HepG2 (cell line): ENCODE measurements around the gene C1R. TPM values are rescaled to one million over a fixed set of nuclear protein-coding genes. Genes with fewer than 3 reads are reported as not detected.

ENCODE experiments used
- ATAC-seq: fragments of 200-7000 bp; cut with Tn5 transposase; 3 replicates; pipeline ENCODE4 v1.9.1; 2020; ENCODE audit warnings: mild to moderate bottlenecking, moderate library complexity
- BruUV-seq: library from RNA; stranded (reverse); fragments of 400-500 nt; replicated peaks from 2 replicates; lab custom pipeline; 2021; lab: Mats Ljungman, UMichigan
- CTCF ChIA-PET: fragments of 300-600 bp; formaldehyde crosslinking; extraction: SDS; loops from one replicate; lab custom pipeline; 2021; ENCODE audit warnings: low total read pairs, inconsistent platforms, low intra/inter-chr PET ratio; lab: Yijun Ruan, JAX
- POLR2A ChIA-PET: fragments of 350-600 bp; sonication (Branson Sonifier 250); formaldehyde crosslinking; loops from one replicate; lab custom pipeline; 2020; ENCODE audit warnings: antibody characterized with exemption, inconsistent platforms; lab: Yijun Ruan, JAX
- DNase-seq: peaks from one replicate; pipeline ENCODE4 v3.0.0-alpha.2; 2015; ENCODE audit warnings: low spot score
- FAIRE-seq: peaks from 3 replicates; lab custom pipeline; 2011; peaks lifted over from hg19 to GRCh38; lab: Jason Lieb, UNC
- H2AFZ ChIP-seq: one replicate; pipeline ENCODE4 v1.6.1; 2011; ENCODE audit warnings: low read length, inconsistent platforms
- H3K27ac ChIP-seq: fragments of 300-600 bp; 3 replicates; pipeline ENCODE4 v1.8.0; 2011; ENCODE audit warnings: mixed run types, mild to moderate bottlenecking, mixed read lengths, low read length, inconsistent platforms; ENCODE audit not compliant: insufficient read depth; ENCODE audit errors: extremely low read length
- H3K27me3 ChIP-seq, 2 experiments: fragments of 200-600 bp in 1 of 2; 2 replicates in 1 of 2; 3 replicates in 1 of 2; pipeline versions ENCODE4 v1.6.0 to v1.8.0; 2011; ENCODE audit warnings: low read length in 2 of 2, mild to moderate bottlenecking in 2 of 2, moderate library complexity in 2 of 2, inconsistent platforms in 1 of 2; ENCODE audit not compliant: insufficient read depth in 2 of 2, control insufficient read depth in 1 of 2
- H3K36me3 ChIP-seq, 2 experiments: fragments of 200-600 bp in 1 of 2; replicated peaks in 1 of 2; 2 replicates in 1 of 2; 3 replicates in 1 of 2; pipeline versions ENCODE4 v1.5.1 to v1.8.0; 2011; ENCODE audit warnings: low read length in 2 of 2, inconsistent platforms in 1 of 2; ENCODE audit not compliant: insufficient read depth in 2 of 2, control insufficient read depth in 1 of 2
- H3K4me1 ChIP-seq: 2 replicates; pipeline ENCODE4 v1.5.1; 2012; ENCODE audit warnings: low read length, inconsistent platforms; ENCODE audit not compliant: insufficient read depth
- H3K4me2 ChIP-seq: 2 replicates; pipeline ENCODE4 v1.6.0; 2011; ENCODE audit warnings: low read depth, low read length, inconsistent platforms
- H3K4me3 ChIP-seq, 3 experiments: fragments of 200-600 bp in 1 of 3; sonication (generic), shearing (Covaris generic) in 1 of 3; replicated peaks in 1 of 3; 2 replicates each; pipeline ENCODE4 v1.5.1; 2011 to 2016; ENCODE audit warnings: low read length in 3 of 3, inconsistent platforms in 2 of 3, low read depth in 2 of 3, mild to moderate bottlenecking in 2 of 3, control low read depth in 1 of 3, mixed read lengths in 1 of 3; ENCODE audit not compliant: insufficient read depth in 1 of 3
- H3K79me2 ChIP-seq: one replicate; pipeline ENCODE4 v1.6.1; 2011; ENCODE audit warnings: low read length, inconsistent platforms; ENCODE audit not compliant: insufficient read depth
- H3K9ac ChIP-seq: 2 replicates; pipeline ENCODE4 v1.6.0; 2011; ENCODE audit warnings: mild to moderate bottlenecking, low read depth, low read length, inconsistent platforms; ENCODE audit not compliant: insufficient read depth
- H3K9me3 ChIP-seq: 2 replicates; pipeline ENCODE4 v1.5.1; 2012; ENCODE audit warnings: mild to moderate bottlenecking, low read length
- H4K20me1 ChIP-seq: 2 replicates; pipeline ENCODE4 v1.6.0; 2011; ENCODE audit warnings: inconsistent platforms, mild to moderate bottlenecking, low read length, moderate library complexity; ENCODE audit not compliant: insufficient read depth
- ARNTL ChIP-seq: sonication (generic); formaldehyde crosslinking; IDR thresholded peaks from 2 replicates; pipeline ENCODE4 v1.4.0; 2020; ENCODE audit warnings: mild to moderate bottlenecking, missing genetic modification reagents
- RFX1 ChIP-seq: fragments of 450-650 bp; IDR thresholded peaks from 2 replicates; pipeline ENCODE4 v1.6.1; 2017
- ZMAT3 ChIP-seq: sonication (generic); formaldehyde crosslinking; conservative IDR thresholded peaks from 2 replicates; pipeline ENCODE4 v1.7.0; 2021; ENCODE audit warnings: missing genetic modification reagents
- ZNF563 ChIP-seq: sonication (generic); formaldehyde crosslinking; IDR thresholded peaks from 2 replicates; pipeline ENCODE4 v1.8.0; 2022; ENCODE audit warnings: mild to moderate bottlenecking, moderate library complexity, missing genetic modification reagents
- ZNF569 ChIP-seq: sonication (generic); formaldehyde crosslinking; IDR thresholded peaks from 2 replicates; pipeline ENCODE4 v1.5.0; 2020; ENCODE audit warnings: mild to moderate bottlenecking, missing genetic modification reagents, moderate library complexity, borderline replicate concordance
- ZNF572 ChIP-seq: sonication (generic); formaldehyde crosslinking; IDR thresholded peaks from 2 replicates; pipeline ENCODE4 v1.5.1; 2020; ENCODE audit warnings: mild to moderate bottlenecking, missing genetic modification reagents
- ZNF703 ChIP-seq: sonication (generic); formaldehyde crosslinking; IDR thresholded peaks from 2 replicates; pipeline ENCODE4 v1.5.1; 2020; ENCODE audit warnings: missing genetic modification reagents, mild to moderate bottlenecking, moderate library complexity, borderline replicate concordance
- ZNF83 ChIP-seq: sonication (generic); formaldehyde crosslinking; IDR thresholded peaks from 2 replicates; pipeline ENCODE4 v1.4.0; 2020; ENCODE audit warnings: missing genetic modification reagents, mild to moderate bottlenecking, borderline replicate concordance
- WGBS: methylation state at CpG from one replicate; pipeline ENCODE4 v1.1.6; 2017; ENCODE audit warnings: low lambda C conversion rate; 5-methylcytosine and 5-hydroxymethylcytosine counted together
- in situ Hi-C: cut with HindIII; loops from 2 replicates; pipeline ENCODE4 v1.10.0; 2017; ENCODE audit warnings: low pct_unique_long_range_greater_than_20kb; ENCODE audit not compliant: extremely low pct_ligation_motif_present
- intact Hi-C: fragments of 100-400 bp; cut with micrococcal nuclease; formaldehyde crosslinking; loops from one replicate; pipeline ENCODE4 v1.10.0; 2022; ENCODE audit not compliant: unreplicated experiment
- polyA plus RNA-seq, 8 experiments: library from polyadenylated mRNA; depleted of rRNA in 3 of 8; stranded (reverse) in 7 of 8; unstranded in 1 of 8; fragments of >200 nt; fragmentation: Illumina TruSeq in 4 of 8; extraction: Trizol in 4 of 8; gene quantifications; 2 replicates each; pipeline versions ENCODE4 v1.2.1 to v1.2.3, GENCODE V29; 2011 to 2016; ENCODE audit warnings: low read depth in 4 of 8, missing spikeins in 1 of 8, mixed read lengths in 1 of 8; ENCODE audit not compliant: insufficient read depth in 1 of 8
- total RNA-seq, 5 experiments: library from RNA; depleted of rRNA; stranded (reverse); fragments of >200 nt; fragmentation: Illumina TruSeq; extraction: Trizol; gene quantifications; 2 replicates each; pipeline ENCODE4 v1.2.3, GENCODE V29; 2016; ENCODE audit warnings: low read depth in 1 of 5
- TF ChIP-seq, protein P1 (sequence below): sonication (generic); formaldehyde crosslinking; IDR thresholded peaks from 2 replicates; pipeline ENCODE4 v1.8.0; 2022; ENCODE audit warnings: missing genetic modification reagents, mild to moderate bottlenecking, borderline replicate concordance
- TF ChIP-seq, protein P2 (sequence below): IDR thresholded peaks from 2 replicates; pipeline ENCODE4 v1.6.1; 2016; ENCODE audit warnings: low read depth, borderline replicate concordance

The C1R gene
- total and polyA plus RNA-seq, 2 of the 13 experiments (the other 11 are each of a cell fraction or from before 2014, with no cell fraction given), result 3.5 to 6.5 TPM

DNA sequence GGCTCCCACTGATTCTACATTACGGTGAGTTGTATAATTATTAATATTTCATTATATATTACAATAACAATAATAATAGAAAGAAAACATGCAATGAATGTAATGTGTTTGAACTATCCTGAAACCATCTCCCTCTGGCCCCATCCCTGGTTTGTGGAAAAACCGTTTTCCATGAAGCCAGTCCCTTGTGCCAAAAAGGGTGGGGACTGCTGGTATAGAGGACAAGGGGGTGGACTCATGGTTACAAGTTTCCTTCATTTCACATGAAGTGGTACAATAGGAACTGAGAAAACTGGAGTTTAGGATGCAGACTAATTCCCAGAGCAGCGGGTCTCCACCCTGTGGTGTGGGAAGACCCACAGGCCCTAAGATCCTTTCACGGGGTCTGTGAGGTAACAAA lies 19.8 kb upstream of the C1R start:
- intact Hi-C loops, result loop anchor here (5.0 kb wide), 1 partner anchor 185 kb away; the partner anchor contains the start of gene ATN1
- POLR2A ChIA-PET, result interaction anchor here (1.4 to 2.4 kb wide), 4 partner anchors 11 to 168 kb away, joined by 4 to 12 read pairs (median 8); partner anchors contain the start of genes C12orf57, C1S and RNU7-1

More for the DNA sequence above, 19.8 kb upstream of the C1R start:
- CTCF ChIA-PET, result interaction anchor here (1.9 kb wide), 1 partner anchor 51 kb away, joined by 12 read pairs; the partner anchor contains the start of gene C1S
- H3K4me3 ChIP-seq, result no peak overlapping the region
- DNase-seq (no peak), FAIRE-seq (no peak), ATAC-seq (no peak)
- no peak overlapping the region for H3K27ac ChIP-seq
- no peaks in the 10 kb centered on the region for H4K20me1 ChIP-seq
- H3K79me2 ChIP-seq, result peaks cover 11% of the 10 kb centered on the region
- H3K9me3 ChIP-seq, result no peaks in the 10 kb centered on the region
- WGBS, result 99% methylated on average over 4 of the region's 4 CpGs
- peaks cover 3 to 5% of the 10 kb centered on the region in 2 experiments; a peak in 4 of 5 replicates for H3K36me3 ChIP-seq
- in situ Hi-C loops, result loop anchor here (10.0 kb wide), 2 partner anchors 47 to 167 kb away; partner anchors contain the start of genes C12orf57, C1S and RNU7-1
- H3K4me2 ChIP-seq, result no peak overlapping the region
- H3K9ac ChIP-seq, result no peak overlapping the region
- peaks cover 24% of the 10 kb centered on the region for H3K4me1 ChIP-seq
- no peaks in the 10 kb centered on the region; a peak in 1 of 5 replicates for H3K27me3 ChIP-seq
- no TSS peak for BruUV-seq
- H2AFZ ChIP-seq, result no peak overlapping the region
- TF ChIP-seq, protein P1, sequence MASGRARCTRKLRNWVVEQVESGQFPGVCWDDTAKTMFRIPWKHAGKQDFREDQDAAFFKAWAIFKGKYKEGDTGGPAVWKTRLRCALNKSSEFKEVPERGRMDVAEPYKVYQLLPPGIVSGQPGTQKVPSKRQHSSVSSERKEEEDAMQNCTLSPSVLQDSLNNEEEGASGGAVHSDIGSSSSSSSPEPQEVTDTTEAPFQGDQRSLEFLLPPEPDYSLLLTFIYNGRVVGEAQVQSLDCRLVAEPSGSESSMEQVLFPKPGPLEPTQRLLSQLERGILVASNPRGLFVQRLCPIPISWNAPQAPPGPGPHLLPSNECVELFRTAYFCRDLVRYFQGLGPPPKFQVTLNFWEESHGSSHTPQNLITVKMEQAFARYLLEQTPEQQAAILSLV (CRISPR knock-in tag), result no peak
- TF ChIP-seq, protein P2, sequence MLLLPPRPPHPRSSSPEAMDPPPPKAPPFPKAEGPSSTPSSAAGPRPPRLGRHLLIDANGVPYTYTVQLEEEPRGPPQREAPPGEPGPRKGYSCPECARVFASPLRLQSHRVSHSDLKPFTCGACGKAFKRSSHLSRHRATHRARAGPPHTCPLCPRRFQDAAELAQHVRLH (CRISPR knock-in tag), result no peak
- TF ChIP-seq ZMAT3 (CRISPR knock-in tag), result no peak
- no peak for TF ChIP-seq ZNF563
- TF ChIP-seq ZNF83 (CRISPR knock-in tag), result no peak
- TF ChIP-seq ZNF572 (CRISPR knock-in tag), result no peak
- no peak for TF ChIP-seq RFX1
- no peak for TF ChIP-seq ARNTL (CRISPR knock-in tag)
- no peak for TF ChIP-seq ZNF703
- TF ChIP-seq ZNF569 (CRISPR knock-in tag), result no peak
